ENCODE measurements around the gene KNOP1.

The KNOP1 gene

DNA sequence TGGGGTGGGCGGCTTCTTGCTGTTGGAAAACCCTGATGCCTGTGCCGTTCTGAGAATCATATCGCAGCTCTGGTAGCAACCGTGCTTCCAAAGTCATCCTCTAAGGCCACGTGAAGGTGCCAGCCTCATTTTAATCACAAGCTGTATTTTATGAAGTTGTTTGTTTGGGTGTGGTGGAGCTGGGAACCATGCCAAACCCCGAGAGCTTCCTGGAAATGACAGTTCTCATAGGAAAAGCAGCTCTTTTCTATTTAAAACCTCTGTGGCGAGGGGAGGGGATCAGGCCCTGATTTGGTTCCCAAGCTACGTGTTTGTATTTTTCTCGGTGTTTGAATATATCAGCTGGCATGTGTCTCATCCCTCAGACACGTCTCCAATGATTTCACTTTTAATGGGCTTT lies 21.7 kb downstream of the KNOP1 start:
- Histone ChIP-seq H3K4me2 (ENCODE audit: low read depth, low read length, poor library complexity, severe bottlenecking) (no peak overlapping the region), H3K9me2 (replicated peaks; ENCODE audit: low read depth, low read length) (no peaks in the 10 kb centered on the region), H3K9me3 (ENCODE audit: insufficient read depth, low read depth, low read length) (no peaks in the 10 kb centered on the region), H3K27me3 (ENCODE audit: insufficient read depth, low read length, poor library complexity, severe bottlenecking) (no peaks in the 10 kb centered on the region), H3K79me2 (ENCODE audit: insufficient read depth, low read length) (no peaks in the 10 kb centered on the region), H4K20me1 (ENCODE audit: insufficient read depth, low read length, poor library complexity, severe bottlenecking) (no peaks in the 10 kb centered on the region), H3K36me3 (ENCODE audit: insufficient read depth, low read length) (peaks cover 8% of the 10 kb centered on the region; the same call in 1 of the 2 replicates), H3K4me1 (ENCODE audit: insufficient read depth, low read length, poor library complexity, severe bottlenecking) (no peaks in the 10 kb centered on the region), H3F3A (ENCODE audit: low read depth) (no peaks in the 10 kb centered on the region), H2AFZ (ENCODE audit: low read length) (no peak overlapping the region), H3K4me3 (ENCODE audit: low read length, poor library complexity, severe bottlenecking) (no peak overlapping the region), H3K9ac (ENCODE audit: low read depth, low read length, poor library complexity, severe bottlenecking) (no peak overlapping the region)
- TF ChIP-seq, protein P1, sequence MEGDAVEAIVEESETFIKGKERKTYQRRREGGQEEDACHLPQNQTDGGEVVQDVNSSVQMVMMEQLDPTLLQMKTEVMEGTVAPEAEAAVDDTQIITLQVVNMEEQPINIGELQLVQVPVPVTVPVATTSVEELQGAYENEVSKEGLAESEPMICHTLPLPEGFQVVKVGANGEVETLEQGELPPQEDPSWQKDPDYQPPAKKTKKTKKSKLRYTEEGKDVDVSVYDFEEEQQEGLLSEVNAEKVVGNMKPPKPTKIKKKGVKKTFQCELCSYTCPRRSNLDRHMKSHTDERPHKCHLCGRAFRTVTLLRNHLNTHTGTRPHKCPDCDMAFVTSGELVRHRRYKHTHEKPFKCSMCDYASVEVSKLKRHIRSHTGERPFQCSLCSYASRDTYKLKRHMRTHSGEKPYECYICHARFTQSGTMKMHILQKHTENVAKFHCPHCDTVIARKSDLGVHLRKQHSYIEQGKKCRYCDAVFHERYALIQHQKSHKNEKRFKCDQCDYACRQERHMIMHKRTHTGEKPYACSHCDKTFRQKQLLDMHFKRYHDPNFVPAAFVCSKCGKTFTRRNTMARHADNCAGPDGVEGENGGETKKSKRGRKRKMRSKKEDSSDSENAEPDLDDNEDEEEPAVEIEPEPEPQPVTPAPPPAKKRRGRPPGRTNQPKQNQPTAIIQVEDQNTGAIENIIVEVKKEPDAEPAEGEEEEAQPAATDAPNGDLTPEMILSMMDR (conservative IDR thresholded peaks at IDR 0.05; ENCODE audit: low read length), result no peak
- no peak for TF ChIP-seq EZH2phosphoT487 (IDR thresholded peaks at IDR 0.05; ENCODE audit: borderline replicate concordance)

DNA sequence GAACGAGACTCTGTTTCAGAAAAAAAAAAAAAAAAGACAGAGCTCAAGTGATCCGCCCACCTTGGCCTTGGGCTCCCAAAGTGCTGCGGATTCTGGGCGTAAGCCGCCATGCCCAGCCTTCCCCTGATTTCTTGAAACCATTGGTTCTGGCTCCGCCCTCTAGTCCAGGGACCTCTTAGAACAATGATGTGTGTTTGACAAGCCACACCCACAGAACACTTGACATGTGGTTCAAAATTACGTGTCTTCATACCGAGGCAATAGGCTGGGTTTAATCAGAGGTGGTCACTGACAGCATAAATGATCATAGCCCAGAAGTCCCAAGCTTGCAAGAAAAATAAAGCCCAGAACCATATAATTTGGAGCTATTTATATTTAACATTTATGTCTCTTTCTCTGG lies 23.0 kb downstream of the KNOP1 start:
- no peaks in the 10 kb centered on the region for H3K4me1 ChIP-seq (ENCODE audit: insufficient read depth, low read length, poor library complexity, severe bottlenecking)
- no peaks in the 10 kb centered on the region for H3K9me3 ChIP-seq (ENCODE audit: insufficient read depth, low read depth, low read length)
- H3K27me3 ChIP-seq (ENCODE audit: insufficient read depth, low read length, poor library complexity, severe bottlenecking), result no peaks in the 10 kb centered on the region
- H3K4me3 ChIP-seq (ENCODE audit: low read length, poor library complexity, severe bottlenecking), result no peak overlapping the region
- no peaks in the 10 kb centered on the region for H3K9me2 ChIP-seq (replicated peaks; ENCODE audit: low read depth, low read length)
- no peaks in the 10 kb centered on the region for H3F3A ChIP-seq (ENCODE audit: low read depth)
- no peaks in the 10 kb centered on the region for H3K36me3 ChIP-seq (ENCODE audit: insufficient read depth, low read length)
- H3K79me2 ChIP-seq (ENCODE audit: insufficient read depth, low read length), result no peaks in the 10 kb centered on the region
- H3K4me2 ChIP-seq (ENCODE audit: low read depth, low read length, poor library complexity, severe bottlenecking), result no peak overlapping the region
- H2AFZ ChIP-seq (ENCODE audit: low read length), result no peak overlapping the region
- no peak overlapping the region for H3K9ac ChIP-seq (ENCODE audit: low read depth, low read length, poor library complexity, severe bottlenecking)
- no peak for TF ChIP-seq EZH2phosphoT487 (IDR thresholded peaks at IDR 0.05; ENCODE audit: borderline replicate concordance)
- TF ChIP-seq, protein P1 (conservative IDR thresholded peaks at IDR 0.05; ENCODE audit: low read length), result no peak
- H4K20me1 ChIP-seq (ENCODE audit: insufficient read depth, low read length, poor library complexity, severe bottlenecking), result no peaks in the 10 kb centered on the region

DNA sequence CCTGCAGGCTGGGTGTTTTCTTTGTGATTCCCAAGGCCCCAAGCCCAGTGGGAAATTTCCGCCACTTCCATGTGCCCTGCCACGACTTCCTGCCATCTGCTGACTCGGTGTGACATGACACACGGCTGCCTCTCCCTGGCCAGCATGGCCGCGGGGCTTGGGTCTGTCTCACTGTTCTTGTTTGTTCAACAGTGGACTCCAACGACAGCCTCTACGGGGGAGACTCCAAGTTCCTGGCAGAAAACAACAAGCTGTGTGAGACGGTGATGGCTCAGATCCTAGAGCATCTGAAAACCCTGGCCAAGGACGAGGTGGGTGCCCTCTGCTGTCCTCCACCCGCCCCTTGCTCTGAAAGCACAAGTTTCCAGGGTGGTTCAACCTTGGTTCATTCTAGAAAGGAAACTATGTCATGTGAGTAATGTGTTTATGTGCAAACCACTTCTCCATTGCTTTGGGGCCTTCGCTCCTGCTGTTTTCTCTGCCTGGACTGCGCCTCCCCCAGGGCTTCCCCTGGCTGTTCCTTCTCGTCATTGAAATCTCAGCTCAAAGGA lies 26.8 kb downstream of the KNOP1 start:
- Histone ChIP-seq H3K4me3 (ENCODE audit: low read length, poor library complexity, severe bottlenecking) (no peak overlapping the region), H3K4me1 (ENCODE audit: insufficient read depth, low read length, poor library complexity, severe bottlenecking) (no peaks in the 10 kb centered on the region), H3F3A (ENCODE audit: low read depth) (no peaks in the 10 kb centered on the region), H4K20me1 (ENCODE audit: insufficient read depth, low read length, poor library complexity, severe bottlenecking) (no peaks in the 10 kb centered on the region), H3K9me2 (replicated peaks; ENCODE audit: low read depth, low read length) (no peaks in the 10 kb centered on the region), H3K9me3 (ENCODE audit: insufficient read depth, low read depth, low read length) (no peaks in the 10 kb centered on the region), H3K27me3 (ENCODE audit: insufficient read depth, low read length, poor library complexity, severe bottlenecking) (no peaks in the 10 kb centered on the region), H3K4me2 (ENCODE audit: low read depth, low read length, poor library complexity, severe bottlenecking) (no peak overlapping the region), H3K36me3 (ENCODE audit: insufficient read depth, low read length) (no peaks in the 10 kb centered on the region), H2AFZ (ENCODE audit: low read length) (no peak overlapping the region), H3K9ac (ENCODE audit: low read depth, low read length, poor library complexity, severe bottlenecking) (no peak overlapping the region), H3K79me2 (ENCODE audit: insufficient read depth, low read length) (no peaks in the 10 kb centered on the region)
- TF ChIP-seq, protein P1 (conservative IDR thresholded peaks at IDR 0.05; ENCODE audit: low read length), result no peak
- TF ChIP-seq EZH2phosphoT487 (IDR thresholded peaks at IDR 0.05; ENCODE audit: borderline replicate concordance), result no peak
